ENCODE measurements around the gene IL21R.

IL21R gene

GRCh38 chr16:27373312-27373711, 28.7 kb upstream of the IL21R start (continued):
- TF ChIP-seq ESRRG (CRISPR knock-in tag; IDR thresholded peaks at IDR 0.05): no peak
- TF ChIP-seq ZFP3 (CRISPR knock-in tag; IDR thresholded peaks at IDR 0.05): no peak
- no peak for TF ChIP-seq TSHZ2 (CRISPR knock-in tag; IDR thresholded peaks at IDR 0.05)
- TF ChIP-seq PATZ1 (CRISPR knock-in tag; IDR thresholded peaks at IDR 0.05; ENCODE audit: borderline replicate concordance): no peak

GRCh38 chr16:27374221-27374803, 27.7 kb upstream of the IL21R start:
- TF ChIP-seq TCF4 (CRISPR knock-in tag; IDR thresholded peaks at IDR 0.05; ENCODE audit: borderline replicate concordance): no peak
- no peak for ATAC-seq

- ATAC-seq: peak; percentile 98
- TF ChIP-seq ZC3H10 (CRISPR knock-in tag; IDR thresholded peaks at IDR 0.05) (no peak), ZNF70 (CRISPR knock-in tag; IDR thresholded peaks at IDR 0.05) (no peak), PATZ1 (CRISPR knock-in tag; IDR thresholded peaks at IDR 0.05; ENCODE audit: borderline replicate concordance) (no peak), BACH2 (CRISPR knock-in tag; IDR thresholded peaks at IDR 0.05; ENCODE audit: borderline replicate concordance) (no peak), ESRRG (CRISPR knock-in tag; IDR thresholded peaks at IDR 0.05) (no peak), RARB (CRISPR knock-in tag; IDR thresholded peaks at IDR 0.05) (no peak), POU6F1 (CRISPR knock-in tag; IDR thresholded peaks at IDR 0.05; ENCODE audit: borderline replicate concordance, low read depth) (no peak), TCF4 (CRISPR knock-in tag; IDR thresholded peaks at IDR 0.05; ENCODE audit: borderline replicate concordance) (no peak), ZNF8 (CRISPR knock-in tag; IDR thresholded peaks at IDR 0.05) (no peak), ZNF565 (CRISPR knock-in tag; conservative IDR thresholded peaks at IDR 0.05; ENCODE audit: low read depth) (no peak), SNAI2 (CRISPR knock-in tag; IDR thresholded peaks at IDR 0.05) (no peak), ZFP30 (CRISPR knock-in tag; IDR thresholded peaks at IDR 0.05) (no peak), TSHZ2 (CRISPR knock-in tag; IDR thresholded peaks at IDR 0.05) (no peak), CSRNP3 (CRISPR knock-in tag; IDR thresholded peaks at IDR 0.05) (no peak)
These were observed 27.1 kb upstream of the IL21R start for GRCh38 chr16:27374804-27375425.
